Muscle layer of duodenum (tissue), 2 donors: Measurements from ENCODE around the gene PHACTR4.
"Not testable (repeated sequence)": the region's sequence is repeated elsewhere in the genome, so short reads cannot be mapped to it uniquely, and the experiment has no call there.

ENCODE experiments used
- H3K27ac ChIP-seq: one replicate; pipeline ENCODE4 v1.7.0; 2013; ENCODE audit warnings: mild to moderate bottlenecking, low read length
- H3K27me3 ChIP-seq: one replicate; pipeline ENCODE4 v1.7.0; 2013; ENCODE audit warnings: low read depth, mild to moderate bottlenecking, control low read depth, low read length
- H3K36me3 ChIP-seq, 2 donors: one replicate each; pipeline ENCODE4 v1.7.0; 2013; ENCODE audit warnings: low read length in 2 of 2, control low read depth in 1 of 2, mild to moderate bottlenecking in 1 of 2; ENCODE audit not compliant: insufficient read depth in 2 of 2, control insufficient read depth in 1 of 2
- H3K4me1 ChIP-seq, 2 donors: one replicate each; pipeline ENCODE4 v1.7.0; 2013; ENCODE audit warnings: low read length in 2 of 2, mild to moderate bottlenecking in 2 of 2, control low read depth in 1 of 2, moderate library complexity in 1 of 2; ENCODE audit not compliant: insufficient read depth in 2 of 2, control insufficient read depth in 1 of 2
- H3K4me3 ChIP-seq, 2 donors: one replicate each; pipeline ENCODE4 v1.7.0; 2013; ENCODE audit warnings: low read length in 2 of 2, low read depth in 1 of 2, mild to moderate bottlenecking in 1 of 2
- H3K9me3 ChIP-seq, 2 donors: one replicate each; pipeline ENCODE4 v1.7.0; 2013; ENCODE audit warnings: low read length in 2 of 2, control low read depth in 1 of 2, mild to moderate bottlenecking in 1 of 2; ENCODE audit not compliant: control insufficient read depth in 1 of 2
- donor health status: healthy.

The PHACTR4 gene

DNA sequence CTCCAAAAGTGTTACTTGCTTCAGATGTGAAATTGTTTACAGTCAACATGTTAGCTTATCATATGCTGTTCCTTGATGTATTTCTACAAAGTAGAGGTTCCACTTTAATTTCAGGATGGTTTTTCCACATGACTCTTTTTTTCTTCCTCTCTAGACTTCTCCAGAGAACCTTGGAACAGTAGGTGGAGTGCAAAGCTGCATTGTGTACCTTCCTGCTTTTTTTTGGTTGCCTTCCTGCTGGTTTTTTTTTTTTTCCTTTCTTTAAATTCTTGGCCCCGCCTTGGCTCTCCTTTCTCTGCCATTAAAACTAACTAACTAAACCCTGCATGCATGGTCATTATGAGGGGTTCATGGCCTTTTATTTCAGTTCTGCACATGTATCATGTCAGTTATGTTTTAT is 88.1 kb downstream of the PHACTR4 start:
- H3K4me1 ChIP-seq, result peaks cover 0 to 9% of the 10 kb centered on the region in 2 donors
- peaks cover 4 to 11% of the 10 kb centered on the region in 2 donors for H3K36me3 ChIP-seq
- no peak overlapping the region for H3K4me3 ChIP-seq
- H3K9me3 ChIP-seq, result no peaks in the 10 kb centered on the region
- no peaks in the 10 kb centered on the region for H3K27me3 ChIP-seq
- no peak overlapping the region for H3K27ac ChIP-seq

DNA sequence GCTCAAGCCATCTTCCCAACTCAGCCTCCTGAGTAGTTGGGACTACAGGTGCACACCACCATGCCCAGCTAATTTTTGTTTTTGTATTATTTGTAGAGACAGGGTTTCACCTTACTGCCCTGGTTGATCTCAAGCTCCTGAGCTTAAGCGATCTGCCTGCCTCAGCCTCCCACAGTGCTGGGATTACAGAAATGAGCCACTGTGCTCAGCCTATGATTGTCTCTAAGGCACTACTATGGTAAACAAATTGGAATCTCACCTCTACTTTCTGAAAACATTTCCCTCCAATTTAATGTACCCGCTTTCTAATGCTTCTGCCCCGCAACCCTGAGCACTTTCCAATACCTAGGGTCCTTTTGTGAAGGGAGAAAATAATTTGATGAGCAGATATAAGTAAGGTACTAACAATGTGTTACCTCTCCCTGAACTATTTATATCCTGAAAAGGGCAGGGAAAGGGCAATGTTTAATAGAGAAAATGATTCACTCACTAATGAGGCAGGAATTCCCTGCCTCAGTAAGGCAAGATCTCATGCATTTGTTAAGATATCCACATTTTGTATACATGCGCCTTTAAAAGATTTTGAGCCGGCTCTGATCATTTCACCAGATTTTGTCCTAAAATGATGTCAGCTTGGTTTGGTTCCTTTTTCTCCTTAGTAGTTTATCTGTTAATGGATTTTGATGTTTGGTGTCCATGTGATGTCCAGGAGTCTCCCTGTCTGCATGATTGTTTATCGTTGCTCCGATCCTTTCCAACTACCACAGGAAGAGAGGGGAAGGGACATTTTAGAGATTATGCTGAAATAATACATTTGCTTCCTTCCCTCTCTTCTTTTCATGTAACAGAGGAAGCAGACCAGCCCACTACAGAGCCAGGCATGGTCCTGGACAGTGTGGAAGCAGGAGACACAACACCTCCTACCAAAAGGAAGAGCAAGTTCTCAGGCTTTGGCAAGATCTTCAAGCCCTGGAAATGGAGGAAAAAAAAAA is 89.0 kb downstream of the PHACTR4 start:
- Histone ChIP-seq H3K4me3 (no peak overlapping the region), H3K27ac (peak overlapping the region; percentile 12)

DNA sequence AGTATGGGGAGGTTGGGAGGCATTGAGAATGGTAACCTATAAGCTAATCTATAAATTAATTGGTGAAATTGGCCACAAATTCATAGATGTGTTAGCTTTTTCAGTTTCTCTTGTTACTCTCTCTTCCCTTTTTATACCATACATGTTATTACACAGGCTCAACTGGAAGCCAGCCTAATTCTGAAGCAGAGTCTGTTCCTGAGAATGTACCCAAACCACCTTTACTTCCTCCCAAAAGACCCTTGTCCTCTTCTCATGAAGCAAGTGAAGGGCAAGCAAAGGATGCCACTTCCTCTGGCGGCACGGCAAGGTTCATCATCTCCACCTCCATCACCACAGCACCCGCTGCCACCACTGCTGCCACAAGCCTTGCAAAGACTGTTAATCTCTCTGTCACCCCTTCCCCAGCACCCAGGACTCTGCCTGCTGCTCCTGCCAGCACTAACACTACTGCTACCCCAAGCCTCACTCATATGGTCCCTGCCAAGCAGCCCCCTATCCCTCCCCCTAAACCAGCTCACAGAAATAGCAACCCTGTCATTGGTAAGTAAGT is 96.8 kb downstream of the PHACTR4 start:
- no peak overlapping the region for H3K27ac ChIP-seq
- no peaks in the 10 kb centered on the region for H3K9me3 ChIP-seq
- no peak overlapping the region for H3K4me3 ChIP-seq
- no peaks in the 10 kb centered on the region for H3K27me3 ChIP-seq
- no peaks in the 10 kb centered on the region for H3K4me1 ChIP-seq
- peaks cover 25 to 32% of the 10 kb centered on the region in 2 donors for H3K36me3 ChIP-seq

More for the DNA sequence above, 89.0 kb downstream of the PHACTR4 start:
- Histone ChIP-seq H3K36me3 (peaks cover 4 to 16% of the 10 kb centered on the region in 2 donors), H3K4me1 (peaks cover 0 to 9% of the 10 kb centered on the region in 2 donors), H3K27me3 (no peaks in the 10 kb centered on the region), H3K9me3 (no peaks in the 10 kb centered on the region)

DNA sequence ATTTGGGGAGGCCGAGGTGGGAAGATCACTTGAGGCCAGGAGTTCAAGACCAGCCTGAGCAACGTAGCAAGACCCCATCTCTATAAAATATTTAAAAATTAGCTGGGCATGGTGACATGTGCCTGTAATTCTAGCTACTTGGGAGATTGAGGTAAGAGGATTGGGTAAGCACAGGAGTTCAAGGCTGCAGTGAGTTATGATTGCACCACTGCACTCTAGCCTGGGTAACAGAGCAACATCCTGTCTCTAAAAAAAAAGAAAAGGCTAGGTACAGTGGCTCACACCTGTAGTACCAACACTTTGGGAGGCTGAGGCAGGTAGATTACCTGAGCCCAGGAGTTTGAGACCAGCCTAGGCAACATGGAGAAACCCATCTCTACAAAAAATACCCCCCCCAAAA is 100.6 kb downstream of the PHACTR4 start:
- no peaks in the 10 kb centered on the region for H3K4me1 ChIP-seq
- H3K4me3 ChIP-seq, result no peak overlapping the region
- H3K27me3 ChIP-seq, result no peaks in the 10 kb centered on the region
- no peaks in the 10 kb centered on the region for H3K9me3 ChIP-seq
- H3K27ac ChIP-seq, result no peak overlapping the region
- peaks cover 30 to 37% of the 10 kb centered on the region in 2 donors for H3K36me3 ChIP-seq

DNA sequence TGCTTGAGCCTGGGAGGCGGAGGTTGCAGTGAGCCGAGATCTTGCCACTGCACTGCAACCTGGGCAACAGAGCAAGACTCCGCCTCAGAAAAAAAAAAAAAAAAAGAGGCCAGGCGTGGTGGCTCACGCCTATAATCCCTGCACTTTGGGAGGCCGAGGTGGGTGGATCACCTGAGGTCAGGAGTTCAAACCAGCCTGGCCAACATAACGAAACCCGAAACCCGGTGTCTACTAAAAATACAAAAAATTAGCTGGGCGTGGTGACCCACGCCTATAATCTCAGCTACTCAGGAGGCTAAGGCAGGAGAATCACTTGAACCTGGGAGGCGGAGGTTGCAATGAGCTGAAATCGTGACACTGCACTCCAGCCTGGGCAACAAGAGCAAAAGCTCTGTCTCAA is 110.0 kb downstream of the PHACTR4 start:
- peaks cover 7 to 56% of the 10 kb centered on the region in 2 donors for H3K36me3 ChIP-seq
- not testable (repeated sequence) for H3K4me1 ChIP-seq, H3K27me3 ChIP-seq, H3K27ac ChIP-seq, H3K4me3 ChIP-seq, H3K9me3 ChIP-seq

DNA sequence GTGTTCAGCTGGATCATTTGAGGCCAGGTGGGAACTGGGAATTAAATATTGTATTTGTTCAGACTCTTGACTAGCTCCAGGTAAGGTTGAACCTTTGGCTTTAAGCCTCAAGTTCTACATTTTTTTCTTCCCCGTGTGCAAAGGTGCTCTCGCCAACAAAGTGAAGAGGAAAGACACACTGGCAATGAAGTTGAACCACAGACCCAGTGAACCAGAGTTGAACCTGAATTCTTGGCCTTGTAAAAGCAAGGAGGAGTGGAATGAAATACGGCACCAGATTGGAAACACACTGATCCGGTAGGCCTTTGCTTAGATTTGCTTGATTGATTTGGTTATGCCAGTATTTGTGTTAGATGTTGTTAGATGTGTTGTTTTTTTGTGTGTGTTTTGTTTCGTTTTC is 110.8 kb downstream of the PHACTR4 start:
- Histone ChIP-seq H3K27ac (no peak overlapping the region), H3K4me3 (no peak overlapping the region), H3K9me3 (no peaks in the 10 kb centered on the region), H3K36me3 (peaks cover 7 to 50% of the 10 kb centered on the region in 2 donors), H3K27me3 (no peaks in the 10 kb centered on the region), H3K4me1 (no peaks in the 10 kb centered on the region)

DNA sequence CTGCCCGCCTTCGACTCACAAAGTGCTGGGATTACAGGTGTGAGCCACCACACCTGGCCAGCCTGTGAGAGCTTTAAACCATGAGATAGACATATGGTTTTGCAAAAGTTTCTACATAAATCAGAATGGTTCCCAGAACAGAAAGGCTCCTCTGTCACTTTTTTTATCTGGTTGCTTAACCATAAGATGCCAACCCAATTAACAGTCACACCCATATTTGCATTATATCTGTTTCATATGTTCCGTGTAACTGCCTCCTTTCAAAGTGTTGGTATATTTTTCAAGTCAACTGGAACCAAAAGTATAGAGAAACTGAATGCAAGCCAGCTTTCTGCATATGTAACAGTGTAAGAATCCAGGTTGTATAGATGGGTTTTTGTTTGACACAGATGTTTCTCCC is 112.6 kb downstream of the PHACTR4 start:
- no peak overlapping the region for H3K27ac ChIP-seq
- peaks cover 11 to 44% of the 10 kb centered on the region in 2 donors for H3K36me3 ChIP-seq
- no peaks in the 10 kb centered on the region for H3K4me1 ChIP-seq
- H3K4me3 ChIP-seq, result no peak overlapping the region
- H3K27me3 ChIP-seq, result no peaks in the 10 kb centered on the region
- no peaks in the 10 kb centered on the region for H3K9me3 ChIP-seq

DNA sequence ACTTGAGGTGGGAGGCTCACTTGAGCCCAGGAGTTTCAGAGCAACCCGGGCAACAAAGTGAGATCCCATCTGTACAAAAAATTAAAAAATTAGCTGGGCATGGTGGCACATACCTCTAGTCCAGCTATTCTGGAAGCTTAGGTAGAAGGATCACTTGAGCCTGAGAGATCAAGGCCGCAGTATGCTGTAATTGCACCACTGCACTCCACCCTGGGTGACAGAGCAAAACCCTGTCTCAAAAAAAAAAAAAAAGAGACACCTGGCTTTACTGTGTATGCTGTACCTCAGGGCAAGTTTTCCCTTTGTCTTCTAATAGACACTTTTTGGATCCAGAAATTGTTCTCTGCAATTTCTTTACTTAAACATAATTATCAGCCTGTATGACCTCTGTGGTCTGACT is 113.2 kb downstream of the PHACTR4 start:
- H3K36me3 ChIP-seq, result peaks cover 11 to 41% of the 10 kb centered on the region in 2 donors
- no peaks in the 10 kb centered on the region for H3K4me1 ChIP-seq
- H3K27me3 ChIP-seq, result no peaks in the 10 kb centered on the region
- no peak overlapping the region for H3K27ac ChIP-seq
- no peak overlapping the region for H3K4me3 ChIP-seq
- H3K9me3 ChIP-seq, result no peaks in the 10 kb centered on the region

DNA sequence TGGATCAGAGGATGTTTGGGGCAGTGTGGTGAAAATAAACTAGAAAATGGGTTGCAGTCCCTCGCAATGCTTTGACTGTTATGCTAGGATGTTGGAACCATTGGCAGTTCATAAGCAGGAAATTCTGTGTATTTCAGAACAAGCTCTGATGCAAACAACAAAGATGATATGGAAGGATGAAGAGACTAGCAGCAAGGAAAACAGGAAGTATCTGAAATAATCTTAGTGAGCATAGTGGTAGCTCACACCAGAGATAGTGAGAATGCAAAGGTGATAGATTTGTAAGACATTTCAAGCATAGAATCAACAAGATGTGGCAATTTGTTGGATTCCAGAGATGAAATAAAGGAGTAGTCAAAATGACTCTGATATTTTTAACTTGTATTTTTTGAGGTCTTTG is 125.2 kb downstream of the PHACTR4 start:
- Histone ChIP-seq H3K4me3 (no peak overlapping the region), H3K27ac (no peak overlapping the region), H3K9me3 (no peaks in the 10 kb centered on the region), H3K36me3 (peaks cover 26 to 43% of the 10 kb centered on the region in 2 donors), H3K27me3 (no peaks in the 10 kb centered on the region), H3K4me1 (no peaks in the 10 kb centered on the region)

DNA sequence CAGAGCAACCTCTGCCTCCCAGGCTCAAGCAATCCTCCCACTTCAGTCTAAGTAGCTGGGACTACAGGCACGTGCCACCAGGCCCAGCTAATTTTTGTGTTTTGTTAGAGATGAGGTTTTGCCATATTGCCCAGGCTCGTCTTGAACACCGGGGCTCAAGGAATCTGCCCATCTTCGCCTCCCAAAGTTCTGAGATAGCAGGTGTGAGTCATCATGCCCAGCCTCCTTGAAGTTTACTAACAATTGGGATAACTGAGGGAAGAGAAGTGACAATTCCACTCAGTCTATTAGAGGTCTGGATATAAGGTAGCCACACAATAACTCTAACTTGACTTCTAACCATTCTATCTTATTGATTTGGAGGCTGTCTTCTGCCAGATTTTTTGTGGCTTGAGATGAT is 130.0 kb downstream of the PHACTR4 start:
- Histone ChIP-seq H3K9me3 (no peaks in the 10 kb centered on the region), H3K4me3 (no peak overlapping the region), H3K27me3 (no peaks in the 10 kb centered on the region), H3K27ac (no peak overlapping the region), H3K4me1 (no peaks in the 10 kb centered on the region), H3K36me3 (peaks cover 15 to 18% of the 10 kb centered on the region in 2 donors)

DNA sequence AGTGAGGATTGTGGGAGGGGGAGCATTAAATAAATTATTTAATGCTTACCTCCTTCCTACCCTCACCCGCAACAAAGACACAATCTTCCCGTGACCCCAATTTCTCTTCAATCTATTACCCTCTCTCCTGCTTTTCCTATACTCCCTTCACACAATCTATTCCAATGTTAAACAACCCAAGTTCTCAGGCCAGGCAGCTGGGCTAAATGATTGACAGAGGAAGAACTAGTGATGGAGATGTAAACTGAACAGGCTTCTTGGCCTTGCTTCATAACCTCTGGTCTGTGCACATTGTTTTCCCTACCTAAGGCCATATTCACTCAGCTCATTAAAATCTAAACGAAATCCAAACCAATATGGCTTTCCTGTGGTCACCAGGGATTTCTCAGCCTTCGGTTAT is 132.4 kb downstream of the PHACTR4 start:
- Histone ChIP-seq H3K4me1 (peaks cover 0 to 2% of the 10 kb centered on the region in 2 donors), H3K36me3 (peaks cover 6 to 7% of the 10 kb centered on the region in 2 donors), H3K27me3 (no peaks in the 10 kb centered on the region), H3K27ac (no peak overlapping the region), H3K4me3 (no peak overlapping the region), H3K9me3 (no peaks in the 10 kb centered on the region)
